ENCODE data around the gene PTPRN2. TPM values are rescaled to one million over a fixed set of nuclear protein-coding genes. Genes with fewer than 3 reads are reported as not detected.

The PTPRN2 gene
- total RNA-seq, 1 experiment from 2014 or later: 1.1 TPM

DNA sequence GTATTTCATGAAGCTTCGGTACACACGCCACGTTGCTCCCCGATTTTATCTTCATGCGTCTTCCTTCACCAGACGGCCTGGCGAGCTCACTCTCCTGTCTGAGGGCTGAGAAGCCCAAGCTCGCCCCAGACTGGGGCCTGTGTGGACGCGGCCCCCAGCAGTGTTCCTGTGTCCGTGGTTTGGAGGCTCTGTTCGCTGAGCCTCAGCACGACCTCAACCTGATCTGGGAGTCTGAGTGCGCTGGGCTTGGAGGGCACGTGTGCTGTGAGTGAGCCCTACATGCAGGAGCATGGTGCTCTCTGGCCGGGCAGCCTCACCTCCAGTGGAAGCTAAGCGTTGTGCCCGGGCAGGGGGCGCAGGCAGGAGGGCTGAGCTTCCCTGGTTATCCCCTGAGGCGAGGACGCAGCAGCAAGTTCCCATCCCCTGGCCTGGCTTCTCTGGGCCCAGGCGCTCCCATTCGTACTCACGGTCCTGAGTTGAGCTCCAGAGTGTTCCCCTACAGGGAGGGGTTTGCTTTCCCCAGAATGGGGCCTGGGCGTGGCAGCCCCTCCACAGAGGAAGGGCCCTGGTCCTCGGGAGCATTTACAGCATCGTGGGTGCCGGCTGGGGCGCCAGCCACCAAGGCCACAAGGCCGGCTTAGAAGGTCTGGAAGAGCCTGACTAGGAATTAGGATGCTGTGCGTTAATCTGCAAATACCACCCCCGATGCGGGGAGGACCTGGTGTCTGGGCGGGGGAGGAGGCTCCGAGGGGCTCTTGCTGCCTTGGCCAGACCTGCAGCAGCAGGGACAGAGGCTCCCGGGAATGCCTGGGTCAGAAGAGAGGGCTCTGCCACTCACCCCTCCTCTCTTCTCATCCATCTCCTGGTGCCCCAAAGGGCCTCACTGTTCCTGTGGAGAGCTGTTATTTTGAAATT, 850.2 kb downstream of the PTPRN2 start:
- no peak overlapping the region for H3K4me3 ChIP-seq (ENCODE audit: low read depth in 2 of 2, low read length in 2 of 2)
- CTCF ChIA-PET: interaction anchor here (0.5 kb wide), 1 partner anchor 12 kb away, joined by 8 read pairs; no protein-coding TSS in a partner anchor
- H3K36me3 ChIP-seq (ENCODE audit: control insufficient read depth, insufficient read depth, low read length): no peaks in the 10 kb centered on the region
- in situ Hi-C loops (cut with HindIII; ENCODE audit: low pct_unique_long_range_greater_than_20kb, low sequenced_read_pairs): no loop called here
- no peaks in the 10 kb centered on the region for H3K9me3 ChIP-seq (ENCODE audit: control insufficient read depth, insufficient read depth, low read depth, low read length)
- no TSS peak for BruUV-seq (replicated peaks)
- DNase-seq (ENCODE audit: low read depth, low spot score) (no peak), ATAC-seq (no peak)
- no peak overlapping the region for H3K27ac ChIP-seq (ENCODE audit: low read length)
- POLR2A ChIA-PET: no interaction called here
- H3K4me1 ChIP-seq (ENCODE audit: control insufficient read depth, insufficient read depth, low read length): no peaks in the 10 kb centered on the region
- intact Hi-C loops (cut with micrococcal nuclease; ENCODE audit: unreplicated experiment): no loop called here
- H3K27me3 ChIP-seq (ENCODE audit: control insufficient read depth, insufficient read depth, low read length): peaks cover 2% of the 10 kb centered on the region
- TF ChIP-seq SIN3A (IDR thresholded peaks at IDR 0.05; ENCODE audit: borderline replicate concordance, insufficient read depth, low read depth, low read length) (no peak), TCF7L2 (IDR thresholded peaks at IDR 0.05; ENCODE audit: low read depth, low read length) (no peak), POLR2AphosphoS5 (IDR thresholded peaks at IDR 0.05; ENCODE audit: low read depth, low read length) (no peak)
- TF ChIP-seq, protein P1, sequence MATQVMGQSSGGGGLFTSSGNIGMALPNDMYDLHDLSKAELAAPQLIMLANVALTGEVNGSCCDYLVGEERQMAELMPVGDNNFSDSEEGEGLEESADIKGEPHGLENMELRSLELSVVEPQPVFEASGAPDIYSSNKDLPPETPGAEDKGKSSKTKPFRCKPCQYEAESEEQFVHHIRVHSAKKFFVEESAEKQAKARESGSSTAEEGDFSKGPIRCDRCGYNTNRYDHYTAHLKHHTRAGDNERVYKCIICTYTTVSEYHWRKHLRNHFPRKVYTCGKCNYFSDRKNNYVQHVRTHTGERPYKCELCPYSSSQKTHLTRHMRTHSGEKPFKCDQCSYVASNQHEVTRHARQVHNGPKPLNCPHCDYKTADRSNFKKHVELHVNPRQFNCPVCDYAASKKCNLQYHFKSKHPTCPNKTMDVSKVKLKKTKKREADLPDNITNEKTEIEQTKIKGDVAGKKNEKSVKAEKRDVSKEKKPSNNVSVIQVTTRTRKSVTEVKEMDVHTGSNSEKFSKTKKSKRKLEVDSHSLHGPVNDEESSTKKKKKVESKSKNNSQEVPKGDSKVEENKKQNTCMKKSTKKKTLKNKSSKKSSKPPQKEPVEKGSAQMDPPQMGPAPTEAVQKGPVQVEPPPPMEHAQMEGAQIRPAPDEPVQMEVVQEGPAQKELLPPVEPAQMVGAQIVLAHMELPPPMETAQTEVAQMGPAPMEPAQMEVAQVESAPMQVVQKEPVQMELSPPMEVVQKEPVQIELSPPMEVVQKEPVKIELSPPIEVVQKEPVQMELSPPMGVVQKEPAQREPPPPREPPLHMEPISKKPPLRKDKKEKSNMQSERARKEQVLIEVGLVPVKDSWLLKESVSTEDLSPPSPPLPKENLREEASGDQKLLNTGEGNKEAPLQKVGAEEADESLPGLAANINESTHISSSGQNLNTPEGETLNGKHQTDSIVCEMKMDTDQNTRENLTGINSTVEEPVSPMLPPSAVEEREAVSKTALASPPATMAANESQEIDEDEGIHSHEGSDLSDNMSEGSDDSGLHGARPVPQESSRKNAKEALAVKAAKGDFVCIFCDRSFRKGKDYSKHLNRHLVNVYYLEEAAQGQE (IDR thresholded peaks at IDR 0.05; ENCODE audit: insufficient read depth in 1 of 2, low read depth in 2 of 2, low read length in 1 of 2): no peak
- TF ChIP-seq, protein P2, sequence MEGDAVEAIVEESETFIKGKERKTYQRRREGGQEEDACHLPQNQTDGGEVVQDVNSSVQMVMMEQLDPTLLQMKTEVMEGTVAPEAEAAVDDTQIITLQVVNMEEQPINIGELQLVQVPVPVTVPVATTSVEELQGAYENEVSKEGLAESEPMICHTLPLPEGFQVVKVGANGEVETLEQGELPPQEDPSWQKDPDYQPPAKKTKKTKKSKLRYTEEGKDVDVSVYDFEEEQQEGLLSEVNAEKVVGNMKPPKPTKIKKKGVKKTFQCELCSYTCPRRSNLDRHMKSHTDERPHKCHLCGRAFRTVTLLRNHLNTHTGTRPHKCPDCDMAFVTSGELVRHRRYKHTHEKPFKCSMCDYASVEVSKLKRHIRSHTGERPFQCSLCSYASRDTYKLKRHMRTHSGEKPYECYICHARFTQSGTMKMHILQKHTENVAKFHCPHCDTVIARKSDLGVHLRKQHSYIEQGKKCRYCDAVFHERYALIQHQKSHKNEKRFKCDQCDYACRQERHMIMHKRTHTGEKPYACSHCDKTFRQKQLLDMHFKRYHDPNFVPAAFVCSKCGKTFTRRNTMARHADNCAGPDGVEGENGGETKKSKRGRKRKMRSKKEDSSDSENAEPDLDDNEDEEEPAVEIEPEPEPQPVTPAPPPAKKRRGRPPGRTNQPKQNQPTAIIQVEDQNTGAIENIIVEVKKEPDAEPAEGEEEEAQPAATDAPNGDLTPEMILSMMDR (IDR thresholded peaks at IDR 0.05): no peak

DNA sequence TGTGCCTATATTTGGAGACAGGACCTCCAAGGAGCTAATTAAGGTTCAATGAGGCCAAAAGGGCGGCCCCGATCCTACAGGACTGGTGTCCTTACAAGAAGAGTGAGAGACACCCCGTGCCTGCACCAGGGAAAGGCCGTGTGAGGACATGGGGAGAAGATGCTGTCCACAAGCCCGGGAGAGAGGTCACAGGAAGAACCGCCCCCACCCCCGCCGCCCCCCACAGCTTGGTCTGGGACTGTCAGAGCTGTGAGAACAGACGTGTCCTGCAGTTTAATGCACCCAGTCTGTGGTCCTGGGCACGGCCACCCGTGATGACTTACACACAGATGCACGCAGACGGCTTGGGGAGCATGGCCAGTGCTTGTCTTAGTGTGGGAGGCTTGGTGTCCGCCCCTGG, 851.3 kb downstream of the PTPRN2 start:
- POLR2A ChIA-PET: no interaction called here
- in situ Hi-C loops (cut with HindIII; ENCODE audit: low pct_unique_long_range_greater_than_20kb, low sequenced_read_pairs) (no loop called here), intact Hi-C loops (cut with micrococcal nuclease; ENCODE audit: unreplicated experiment) (no loop called here)
- ATAC-seq: no peak
- H3K4me1 ChIP-seq (ENCODE audit: control insufficient read depth, insufficient read depth, low read length): no peaks in the 10 kb centered on the region
- no TSS peak for BruUV-seq (replicated peaks)
- DNase-seq (ENCODE audit: low read depth, low spot score): no peak
- H3K9me3 ChIP-seq (ENCODE audit: control insufficient read depth, insufficient read depth, low read depth, low read length): no peaks in the 10 kb centered on the region
- H3K27ac ChIP-seq (ENCODE audit: low read length): no peak overlapping the region
- no peaks in the 10 kb centered on the region; the same call in 1 of the 2 replicates for H3K27me3 ChIP-seq (ENCODE audit: control insufficient read depth, insufficient read depth, low read length)
- TF ChIP-seq, protein P1 (IDR thresholded peaks at IDR 0.05; ENCODE audit: insufficient read depth in 1 of 2, low read depth in 2 of 2, low read length in 1 of 2): no peak
- TF ChIP-seq POLR2AphosphoS5 (IDR thresholded peaks at IDR 0.05; ENCODE audit: low read depth, low read length): no peak
- TF ChIP-seq SIN3A (IDR thresholded peaks at IDR 0.05; ENCODE audit: borderline replicate concordance, insufficient read depth, low read depth, low read length): no peak
- TF ChIP-seq, protein P2 (IDR thresholded peaks at IDR 0.05): no peak
- no peak for TF ChIP-seq TCF7L2 (IDR thresholded peaks at IDR 0.05; ENCODE audit: low read depth, low read length)
- no peaks in the 10 kb centered on the region for H3K36me3 ChIP-seq (ENCODE audit: control insufficient read depth, insufficient read depth, low read length)
- CTCF ChIA-PET: no interaction called here
- H3K4me3 ChIP-seq (ENCODE audit: low read depth in 2 of 2, low read length in 2 of 2): no peak overlapping the region
